Kidney tubule cell (primary cell): ENCODE measurements around the gene OR2L2.
"Not testable (repeated sequence)": the region's sequence is repeated elsewhere in the genome, so short reads cannot be mapped to it uniquely, and the experiment has no call there.

Experiments
- DNase-seq: peaks from one replicate; pipeline ENCODE4 v3.0.0-alpha.2; 2018; ENCODE audit warnings: low spot score

OR2L2 gene, protein sequence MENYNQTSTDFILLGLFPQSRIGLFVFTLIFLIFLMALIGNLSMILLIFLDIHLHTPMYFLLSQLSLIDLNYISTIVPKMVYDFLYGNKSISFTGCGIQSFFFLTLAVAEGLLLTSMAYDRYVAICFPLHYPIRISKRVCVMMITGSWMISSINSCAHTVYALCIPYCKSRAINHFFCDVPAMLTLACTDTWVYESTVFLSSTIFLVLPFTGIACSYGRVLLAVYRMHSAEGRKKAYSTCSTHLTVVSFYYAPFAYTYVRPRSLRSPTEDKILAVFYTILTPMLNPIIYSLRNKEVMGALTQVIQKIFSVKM

DNA sequence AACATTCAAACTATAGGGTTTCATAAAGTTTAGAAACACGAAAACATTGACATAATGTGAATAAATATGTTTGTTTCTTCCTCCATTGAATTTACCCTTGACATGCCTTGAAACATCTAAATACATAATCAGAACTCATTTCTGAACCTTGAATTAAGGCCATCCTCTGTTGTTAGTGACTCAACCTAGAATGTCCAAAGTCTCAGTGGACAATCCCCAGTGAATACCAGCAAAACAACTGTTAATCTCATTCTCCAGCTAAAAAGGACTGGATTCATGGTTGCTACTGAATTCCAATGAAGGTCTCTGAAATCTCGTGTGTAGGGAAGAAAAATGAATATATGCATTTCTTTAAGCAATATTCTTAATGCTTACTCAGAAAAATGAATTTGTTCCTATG, at the start of gene OR2L2:
Gene OR2L2 (plus strand): TSS at position 301 of the 400 bp plus-strand sequence. CDS start 8,198 bp downstream, outside the sequence.
- no peak for DNase-seq

DNA sequence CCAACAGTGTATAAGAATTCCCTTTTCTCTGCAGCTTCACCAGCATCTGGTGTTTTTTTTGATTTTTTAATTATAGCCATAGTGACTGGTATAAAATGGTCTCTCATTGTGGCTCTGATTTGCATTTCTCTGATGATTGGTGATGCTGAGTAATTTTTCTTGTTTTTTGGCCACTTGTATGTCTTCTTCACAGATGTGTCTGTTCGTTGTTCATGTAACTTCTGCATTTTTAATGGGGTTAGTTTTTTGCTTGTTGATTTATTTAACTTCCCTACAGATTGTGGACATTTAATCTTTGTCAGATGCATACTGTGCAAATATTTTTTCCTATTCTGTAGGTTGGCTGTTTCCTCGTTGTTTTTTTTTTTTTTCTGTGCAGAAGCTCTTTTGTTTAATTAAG, 36.9 kb upstream of the OR2L2 start:
- no peak for DNase-seq

GRCh38 chr1:247998811-247999210, 31.1 kb upstream of the OR2L2 start:
- no peak for DNase-seq

DNA sequence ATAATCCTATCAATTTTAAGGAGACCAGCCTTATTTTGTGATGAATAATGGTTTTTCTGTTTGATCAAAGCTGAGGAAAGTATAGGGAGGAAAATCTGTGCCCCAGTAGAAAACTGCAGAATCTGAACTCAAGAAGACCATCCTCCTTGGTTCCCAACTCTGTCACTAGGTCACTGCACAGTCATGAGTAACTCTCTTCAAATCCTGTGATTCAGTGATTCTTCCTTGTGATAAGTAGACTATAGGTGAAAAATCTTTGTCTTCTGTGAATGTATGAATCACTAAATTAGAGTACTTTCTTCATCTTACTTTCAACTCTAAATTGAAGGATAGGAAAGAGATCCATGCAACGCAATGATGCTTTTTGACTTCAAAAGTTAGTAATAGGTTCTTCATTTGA, 29.7 kb upstream of the OR2L2 start:
- no peak for DNase-seq

GRCh38 chr1:248007778-248008177, 22.1 kb upstream of the OR2L2 start:
- no peak for DNase-seq

DNA sequence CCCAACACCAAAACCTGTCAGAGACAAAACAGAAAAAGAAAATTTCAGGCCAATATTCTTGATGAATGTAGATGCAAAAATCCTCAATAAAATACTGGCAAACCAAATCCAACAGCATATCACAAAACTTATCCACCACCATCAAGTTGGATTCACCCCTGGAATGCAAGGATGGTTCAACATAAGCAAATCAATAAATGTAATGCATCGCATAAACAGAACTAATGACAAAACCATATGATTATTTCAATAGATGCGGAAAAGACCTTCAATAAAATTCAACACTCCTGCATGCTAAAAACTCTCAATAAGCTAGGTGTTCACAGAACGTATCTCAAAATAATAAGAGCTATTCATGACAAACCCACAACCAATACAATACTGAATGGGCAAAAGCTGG, 20.2 kb upstream of the OR2L2 start:
- no peak for DNase-seq

GRCh38 chr1:248013229-248013710, 16.6 kb upstream of the OR2L2 start, which contains the start of gene OR2L5:
OR2L5 (plus strand) TSS chr1:248013660; CDS start chr1:248021948, 8,288 bp downstream.
- no peak for DNase-seq

GRCh38 chr1:248015803-248016202, 14.1 kb upstream of the OR2L2 start:
- no peak for DNase-seq

GRCh38 chr1:248045209-248045608, 15.3 kb downstream of the OR2L2 start:
- no peak for DNase-seq

DNA sequence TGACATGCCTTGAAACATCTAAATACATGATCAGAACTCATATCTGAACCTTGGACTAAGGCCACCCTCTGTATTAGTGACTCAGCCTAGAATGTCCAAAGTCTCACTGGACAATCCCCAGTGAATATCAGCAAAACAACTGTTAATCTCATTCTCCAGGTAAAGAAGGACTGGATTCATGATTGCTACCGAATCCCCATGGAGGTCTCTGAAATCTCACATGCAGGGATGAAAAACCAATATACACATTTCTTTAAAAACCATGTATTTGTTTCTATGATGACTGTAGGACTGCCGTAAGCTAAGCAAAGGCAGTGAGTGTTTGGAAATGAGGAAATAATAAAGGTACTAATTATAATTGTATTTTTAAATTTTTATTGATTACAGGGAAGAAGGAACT, 16.7 kb downstream of the OR2L2 start, which contains the start of gene OR2L3:
Gene OR2L3 (plus strand): TSS at position 301 of the 400 bp plus-strand sequence. CDS start 13,846 bp downstream, outside the sequence.
- DNase-seq: no peak

DNA sequence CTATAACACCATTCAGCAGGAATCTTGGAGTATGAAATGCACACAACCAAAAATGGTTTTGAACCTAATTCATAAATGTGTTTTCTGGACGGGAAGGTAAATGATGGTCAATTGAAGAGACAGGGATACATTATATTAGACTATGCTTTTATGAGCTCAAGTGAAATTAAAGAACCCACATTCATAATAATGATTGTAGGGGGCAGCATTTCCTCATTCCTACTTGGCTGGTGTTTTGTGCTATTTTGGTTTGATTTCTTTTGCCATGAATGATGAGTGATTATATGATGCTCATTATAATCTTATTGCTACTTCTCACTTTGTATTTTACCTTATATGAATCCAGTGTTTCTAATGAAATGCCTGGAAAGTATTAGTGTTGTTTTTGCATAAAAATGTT, 17.1 kb downstream of the OR2L2 start:
- no peak for DNase-seq

GRCh38 chr1:248054671-248055070, 24.8 kb downstream of the OR2L2 start:
- DNase-seq: no peak

DNA sequence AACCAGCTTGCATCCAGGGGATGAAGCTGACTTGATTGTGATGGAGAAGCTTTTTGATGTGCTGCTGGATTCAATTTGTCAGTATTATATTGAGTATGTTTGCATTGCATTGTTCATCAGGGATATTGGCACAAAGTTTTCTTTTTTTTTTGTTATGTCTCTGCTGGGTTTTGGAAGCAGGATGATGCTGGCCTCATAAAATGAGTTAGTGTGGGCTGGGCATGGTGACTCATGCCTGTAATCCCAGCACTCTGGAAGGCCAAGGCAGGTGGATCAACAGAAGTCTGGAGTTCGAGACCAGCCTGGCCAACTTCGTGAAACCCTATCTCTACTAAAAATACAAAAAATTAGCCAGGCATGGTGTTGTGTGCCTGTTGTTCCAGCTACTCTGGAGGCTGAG, 25.4 kb downstream of the OR2L2 start:
- DNase-seq: no peak

GRCh38 chr1:248065071-248065470, 35.2 kb downstream of the OR2L2 start:
- no peak for DNase-seq

DNA sequence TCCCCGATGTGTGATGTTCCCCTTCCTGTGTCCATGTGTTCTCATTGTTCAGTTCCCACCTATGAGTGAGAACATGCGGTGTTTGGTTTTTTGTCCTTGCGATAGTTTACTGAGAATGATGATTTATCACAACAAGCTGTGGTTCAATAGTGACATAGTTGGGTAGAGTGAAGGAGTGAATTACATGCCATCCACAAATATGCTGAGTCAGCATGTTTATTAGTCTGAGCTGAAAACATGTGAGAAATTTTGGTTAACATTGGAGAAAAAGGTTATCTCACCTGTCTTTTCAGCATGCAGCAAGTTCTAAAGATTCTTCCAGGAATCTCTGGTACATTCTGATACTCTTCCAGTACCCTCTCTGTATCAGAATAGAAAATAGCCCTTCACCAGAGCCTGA, 35.7 kb downstream of the OR2L2 start:
- no peak for DNase-seq

DNA sequence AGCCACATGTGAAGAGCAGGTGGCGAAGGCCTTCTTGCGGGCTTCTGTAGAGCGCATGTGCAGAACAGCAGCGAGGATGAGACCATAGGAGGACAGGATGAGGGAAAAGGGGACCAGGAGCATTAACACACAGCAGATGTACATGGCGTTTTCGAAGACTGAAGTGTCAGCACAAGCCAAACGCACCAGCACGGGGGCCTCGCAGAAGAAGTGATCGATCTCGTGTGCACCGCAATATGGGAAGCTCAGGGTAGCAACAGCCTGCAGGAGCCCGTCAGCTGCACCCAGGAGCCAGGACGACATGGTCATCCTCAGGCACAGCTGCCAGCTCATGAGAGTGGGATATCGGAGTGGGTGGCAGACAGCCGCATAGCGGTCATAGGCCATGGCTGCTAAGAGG, 54.0 kb downstream of the OR2L2 start:
- not testable (repeated sequence) for DNase-seq
